ENCODE measurements around the gene LRRTM3.

LRRTM3 gene

GRCh38 chr10:66917104-66917503, 8.7 kb upstream of the LRRTM3 start:
- Histone ChIP-seq H3K27me3 (no peaks in the 10 kb centered on the region), H3K27ac (no peak overlapping the region), H3K4me3 (ENCODE audit: low read depth in 1 of 2, low read length in 1 of 2) (no peak overlapping the region), H3K4me1 (ENCODE audit: control insufficient read depth in 1 of 2, insufficient read depth in 1 of 2, low read depth in 1 of 2, low read length in 1 of 2) (no peaks in the 10 kb centered on the region), H3K36me3 (no peaks in the 10 kb centered on the region), H3K9me3 (no peaks in the 10 kb centered on the region)
- no peak for TF ChIP-seq CTCF (IDR thresholded peaks at IDR 0.05)

- H3K36me3 ChIP-seq, result no peaks in the 10 kb centered on the region
- no peaks in the 10 kb centered on the region for H3K9me3 ChIP-seq
- no peaks in the 10 kb centered on the region for H3K4me1 ChIP-seq (ENCODE audit: control insufficient read depth in 1 of 2, insufficient read depth in 1 of 2, low read depth in 1 of 2, low read length in 1 of 2)
- H3K4me3 ChIP-seq (ENCODE audit: low read depth in 1 of 2, low read length in 1 of 2), result no peak overlapping the region
- H3K27ac ChIP-seq, result no peak overlapping the region
- H3K27me3 ChIP-seq, result no peaks in the 10 kb centered on the region
- no peak for TF ChIP-seq CTCF (IDR thresholded peaks at IDR 0.05)
Measured at GRCh38 chr10:66919248-66919647, 6.6 kb upstream of the LRRTM3 start.

GRCh38 chr10:66924674-66925345, 1.0 kb upstream of the LRRTM3 start:
- no peak overlapping the region for H3K27ac ChIP-seq
- no peak for TF ChIP-seq CTCF (IDR thresholded peaks at IDR 0.05)
- H3K27me3 ChIP-seq, result peaks cover 46% of the 10 kb centered on the region

GRCh38 chr10:66925373-66925772, 463 bp upstream of the LRRTM3 start:
- Histone ChIP-seq H3K4me3 (ENCODE audit: low read depth in 1 of 2, low read length in 1 of 2) (no peak overlapping the region), H3K27me3 (peaks cover 52% of the 10 kb centered on the region), H3K36me3 (no peaks in the 10 kb centered on the region), H3K27ac (no peak overlapping the region), H3K4me1 (ENCODE audit: control insufficient read depth in 1 of 2, insufficient read depth in 1 of 2, low read depth in 1 of 2, low read length in 1 of 2) (no peaks in the 10 kb centered on the region), H3K9me3 (no peaks in the 10 kb centered on the region)
- no peak for TF ChIP-seq CTCF (IDR thresholded peaks at IDR 0.05)

More at GRCh38 chr10:66924674-66925345, 1.0 kb upstream of the LRRTM3 start:
- H3K4me1 ChIP-seq (ENCODE audit: control insufficient read depth in 1 of 2, insufficient read depth in 1 of 2, low read depth in 1 of 2, low read length in 1 of 2), result no peaks in the 10 kb centered on the region
- no peaks in the 10 kb centered on the region for H3K9me3 ChIP-seq
- no peaks in the 10 kb centered on the region for H3K36me3 ChIP-seq
- no peak overlapping the region for H3K4me3 ChIP-seq (ENCODE audit: low read depth in 1 of 2, low read length in 1 of 2)

GRCh38 chr10:66926841-66927240, 1.0 kb downstream of the LRRTM3 start:
- Histone ChIP-seq H3K9me3 (no peaks in the 10 kb centered on the region), H3K27me3 (peaks cover 54% of the 10 kb centered on the region), H3K36me3 (no peaks in the 10 kb centered on the region), H3K4me3 (ENCODE audit: low read depth in 1 of 2, low read length in 1 of 2) (no peak overlapping the region), H3K4me1 (ENCODE audit: control insufficient read depth in 1 of 2, insufficient read depth in 1 of 2, low read depth in 1 of 2, low read length in 1 of 2) (no peaks in the 10 kb centered on the region), H3K27ac (no peak overlapping the region)
- no peak for TF ChIP-seq CTCF (IDR thresholded peaks at IDR 0.05)

Measured in neutrophil (primary cell).